H9 (cell line): ENCODE results near the gene KCNMA1. TPM values are rescaled to one million over a fixed set of nuclear protein-coding genes. Genes with fewer than 3 reads are reported as not detected.

ENCODE experiments used
- DNase-seq: peaks from one replicate; pipeline ENCODE4 v3.0.0-alpha.2; 2017
- H2AFZ ChIP-seq: one replicate; pipeline ENCODE4 v1.6.1; 2013; ENCODE audit warnings: mild to moderate bottlenecking, low read length, control low read depth, moderate library complexity
- H2AK5ac ChIP-seq: 2 replicates; pipeline ENCODE4 v1.6.1; 2013; ENCODE audit warnings: low read length, control low read depth, mixed read lengths; ENCODE audit not compliant: insufficient read length
- H2BK120ac ChIP-seq: one replicate; pipeline ENCODE4 v1.6.1; 2013; ENCODE audit warnings: low read depth, mild to moderate bottlenecking, low read length, control low read depth, inconsistent platforms; ENCODE audit not compliant: poor library complexity, severe bottlenecking
- H2BK12ac ChIP-seq: 2 replicates; pipeline ENCODE4 v1.6.1; 2013; ENCODE audit warnings: low read length, control low read depth, mixed read lengths, low read depth; ENCODE audit not compliant: insufficient read length
- H2BK15ac ChIP-seq: 2 replicates; pipeline ENCODE4 v1.6.1; 2013; ENCODE audit warnings: low read depth, low read length, control low read depth
- H2BK20ac ChIP-seq: one replicate; pipeline ENCODE4 v1.6.1; 2013; ENCODE audit warnings: low read depth, mild to moderate bottlenecking, low read length, control low read depth, inconsistent platforms; ENCODE audit not compliant: poor library complexity, severe bottlenecking
- H2BK5ac ChIP-seq: 2 replicates; pipeline ENCODE4 v1.6.1; 2013; ENCODE audit warnings: low read length, control low read depth, mixed read lengths; ENCODE audit not compliant: insufficient read length
- H3K14ac ChIP-seq: 2 replicates; pipeline ENCODE4 v1.6.1; 2013; ENCODE audit warnings: low read length, control low read depth; ENCODE audit not compliant: insufficient read depth
- H3K18ac ChIP-seq: 2 replicates; pipeline ENCODE4 v1.6.1; 2013; ENCODE audit warnings: low read depth, mild to moderate bottlenecking, mixed read lengths, low read length, control low read depth; ENCODE audit not compliant: insufficient read length
- H3K23ac ChIP-seq: 2 replicates; pipeline ENCODE4 v1.6.1; 2013; ENCODE audit warnings: low read length, control low read depth, mixed read lengths, low read depth; ENCODE audit not compliant: insufficient read length
- H3K23me2 ChIP-seq: 2 replicates; pipeline ENCODE4 v1.6.1; 2013; ENCODE audit warnings: low read depth, mild to moderate bottlenecking, mixed read lengths, low read length, control low read depth; ENCODE audit not compliant: insufficient read length, poor library complexity, severe bottlenecking
- H3K27ac ChIP-seq: 2 replicates; pipeline ENCODE4 v1.5.1; 2013; ENCODE audit warnings: low read length, control low read depth, mixed read lengths, low read depth; ENCODE audit not compliant: insufficient read length
- H3K27me3 ChIP-seq: 2 replicates; pipeline ENCODE4 v1.6.1; 2013; ENCODE audit warnings: low read length, control low read depth, inconsistent platforms; ENCODE audit not compliant: insufficient read depth
- H3K4ac ChIP-seq: 2 replicates; pipeline ENCODE4 v1.6.1; 2013; ENCODE audit warnings: low read depth, mild to moderate bottlenecking, control low read depth, inconsistent platforms, low read length, moderate library complexity
- H3K4me1 ChIP-seq: 2 replicates; pipeline ENCODE4 v1.6.1; 2013; ENCODE audit warnings: low read length, control low read depth, inconsistent platforms; ENCODE audit not compliant: insufficient read depth
- H3K4me2 ChIP-seq: 2 replicates; pipeline ENCODE4 v1.6.1; 2013; ENCODE audit warnings: low read length, control low read depth, mixed read lengths; ENCODE audit not compliant: insufficient read length, insufficient read depth
- H3K56ac ChIP-seq: 2 replicates; pipeline ENCODE4 v1.6.1; 2013; ENCODE audit warnings: low read depth, mild to moderate bottlenecking, mixed read lengths, low read length, control low read depth; ENCODE audit not compliant: insufficient read length
- H3K79me1 ChIP-seq: 2 replicates; pipeline ENCODE4 v1.6.1; 2013; ENCODE audit warnings: low read depth, mild to moderate bottlenecking, moderate library complexity, low read length, control low read depth, inconsistent platforms; ENCODE audit not compliant: insufficient read depth, poor library complexity, severe bottlenecking
- H3K79me2 ChIP-seq: 2 replicates; pipeline ENCODE4 v1.6.1; 2013; ENCODE audit warnings: low read length, control low read depth, inconsistent platforms; ENCODE audit not compliant: insufficient read depth
- H3K9ac ChIP-seq: 2 replicates; pipeline ENCODE4 v1.6.1; 2013; ENCODE audit warnings: low read length, control low read depth, mixed read lengths; ENCODE audit not compliant: insufficient read length; ENCODE audit errors: extremely low read depth
- H3K9me3 ChIP-seq: one replicate; pipeline ENCODE4 v1.6.1; 2013; ENCODE audit warnings: low read depth, low read length, inconsistent platforms; ENCODE audit not compliant: control insufficient read depth
- H3T11ph ChIP-seq: one replicate; pipeline ENCODE4 v1.6.1; 2013; ENCODE audit warnings: mild to moderate bottlenecking, low read length, control low read depth, inconsistent platforms
- H4K20me1 ChIP-seq: one replicate; pipeline ENCODE4 v1.6.1; 2013; ENCODE audit not compliant: control insufficient read depth, insufficient read length, insufficient read depth
- H4K5ac ChIP-seq: 2 replicates; pipeline ENCODE4 v1.6.1; 2013; ENCODE audit warnings: low read depth, mild to moderate bottlenecking, mixed read lengths, low read length, control low read depth; ENCODE audit not compliant: insufficient read length
- H4K8ac ChIP-seq: replicated peaks from 2 replicates; pipeline ENCODE4 v1.6.1; 2013; ENCODE audit warnings: low read length, control low read depth, mixed read lengths, low read depth; ENCODE audit not compliant: insufficient read length
- H4K91ac ChIP-seq: 2 replicates; pipeline ENCODE4 v1.6.1; 2013; ENCODE audit warnings: low read depth, mild to moderate bottlenecking, moderate library complexity, mixed read lengths, low read length, control low read depth; ENCODE audit not compliant: insufficient read length
- H3K27ac Mint-ChIP-seq, 3 experiments: 2 replicates in 2 of 3; 3 replicates in 1 of 3; pipeline ENCODE4 v1.8.0; 2020 to 2021; ENCODE audit warnings: mixed read lengths in 3 of 3, mild to moderate bottlenecking in 1 of 3, moderate library complexity in 1 of 3
- H3K27me3 Mint-ChIP-seq: 2 replicates; pipeline ENCODE4 v1.8.0; 2021; ENCODE audit warnings: low read depth, mild to moderate bottlenecking, moderate library complexity, mixed read lengths
- H3K36me3 Mint-ChIP-seq, 3 experiments: 2 replicates in 2 of 3; 3 replicates in 1 of 3; pipeline ENCODE4 v1.8.0; 2020 to 2021; ENCODE audit warnings: low read depth in 3 of 3, mixed read lengths in 3 of 3; ENCODE audit not compliant: insufficient read depth in 1 of 3
- H3K4me1 Mint-ChIP-seq, 2 experiments: 2 replicates each; pipeline ENCODE4 v1.8.0; 2020; ENCODE audit warnings: mixed read lengths in 2 of 2
- H3K4me3 Mint-ChIP-seq, 2 experiments: 2 replicates in 1 of 2; 3 replicates in 1 of 2; pipeline ENCODE4 v1.8.0; 2020 to 2021; ENCODE audit warnings: mild to moderate bottlenecking in 2 of 2, mixed read lengths in 2 of 2, moderate library complexity in 1 of 2
- H3K9me3 Mint-ChIP-seq, 2 experiments: 2 replicates in 1 of 2; 3 replicates in 1 of 2; pipeline ENCODE4 v1.8.0; 2020; ENCODE audit warnings: mild to moderate bottlenecking in 2 of 2, mixed read lengths in 2 of 2, moderate library complexity in 1 of 2
- WGBS: extraction: QIAGEN DNeasy Blood & Tissue Kit; methylation state at CpG from one replicate; pipeline ENCODE4 v1.1.7; 2013; ENCODE audit warnings: missing lambda C conversion rate, low lambda C conversion rate, mixed read lengths; ENCODE audit not compliant: insufficient read length; ENCODE audit errors: extremely low coverage; 5-methylcytosine and 5-hydroxymethylcytosine counted together
- total RNA-seq: library from RNA; stranded (reverse); gene quantifications from 2 replicates; pipeline ENCODE4 v1.2.1, GENCODE V29; 2021
- TF ChIP-seq, protein P1 (sequence below): fragments of 200-600 bp; sonication (generic); conservative IDR thresholded peaks from 3 replicates; pipeline ENCODE4 v1.8.0; 2021; ENCODE audit warnings: antibody characterized with exemption, mild to moderate bottlenecking

Gene KCNMA1
- total RNA-seq, 1 experiment from 2014 or later = 2.0 TPM

DNA sequence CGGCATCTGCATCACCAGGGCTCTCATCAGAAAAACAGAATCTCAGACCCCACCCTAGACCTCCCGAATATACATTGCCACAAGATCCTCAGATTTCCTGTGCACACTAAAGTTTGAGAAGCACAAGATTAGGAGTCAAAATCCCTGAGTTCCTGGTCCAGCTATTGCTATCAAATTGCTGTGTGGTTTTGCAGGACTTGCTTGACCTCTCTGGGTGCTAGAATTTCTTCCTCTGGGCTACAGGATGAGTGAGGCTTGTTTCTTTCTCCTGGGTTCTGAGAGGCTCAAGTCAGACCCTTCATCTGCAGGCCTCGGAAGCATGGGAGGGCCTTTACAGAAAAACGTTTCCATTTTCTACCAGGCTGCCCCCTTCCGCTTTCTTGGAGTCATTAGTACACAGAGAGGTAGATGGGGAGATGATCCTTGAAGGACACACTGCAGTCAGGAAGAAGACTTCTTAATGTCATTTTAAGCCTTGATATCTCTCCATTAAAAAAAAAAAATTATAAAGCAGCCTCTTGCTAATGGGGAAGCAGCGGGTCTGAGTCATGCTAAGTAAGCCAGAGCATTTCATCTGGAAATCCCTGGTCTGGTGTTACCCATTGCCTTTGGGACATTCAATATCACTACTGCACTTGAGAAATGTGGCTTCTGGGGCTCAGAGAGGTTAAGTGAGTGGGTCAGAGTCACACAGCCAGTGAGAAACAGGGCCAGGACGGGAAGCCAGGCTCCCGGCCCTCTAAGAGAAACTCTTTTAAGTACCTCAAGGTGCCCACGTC is 173.5 kb downstream of the KCNMA1 start:
- Histone ChIP-seq H4K20me1 (no peaks in the 10 kb centered on the region), H3K18ac (no peak overlapping the region), H3K14ac (no peak overlapping the region), H3K4me1 (peaks cover 3% of the 10 kb centered on the region; the same call in 1 of the 2 replicates), H3K23me2 (no peaks in the 10 kb centered on the region), H3K9me3 (no peaks in the 10 kb centered on the region), H2AK5ac (no peak overlapping the region), H3K27me3 (no peaks in the 10 kb centered on the region), H3K79me2 (no peaks in the 10 kb centered on the region), H3K9ac (no peak overlapping the region), H4K91ac (no peak overlapping the region), H4K8ac (no peak overlapping the region), H4K5ac (no peak overlapping the region), H3K56ac (no peak overlapping the region), H2BK120ac (no peak overlapping the region), H3T11ph (no peak overlapping the region), H2BK15ac (no peak overlapping the region), H2BK5ac (no peak overlapping the region), H2AFZ (no peak overlapping the region), H2BK12ac (no peak overlapping the region), H3K4ac (no peak overlapping the region), H3K4me2 (no peak overlapping the region), H3K79me1 (no peaks in the 10 kb centered on the region), H3K27ac (no peak overlapping the region), H3K23ac (no peak overlapping the region), H2BK20ac (no peak overlapping the region)
- DNase-seq = no peak
- Mint-ChIP-seq H3K36me3 (no peaks in the 10 kb centered on the region), H3K27me3 (no peaks in the 10 kb centered on the region), H3K27ac (no peak overlapping the region), H3K9me3 (no peaks in the 10 kb centered on the region), H3K4me1 (peaks cover 7 to 9% of the 10 kb centered on the region in 2 experiments), H3K4me3 (no peak overlapping the region)
- TF ChIP-seq, protein P1, sequence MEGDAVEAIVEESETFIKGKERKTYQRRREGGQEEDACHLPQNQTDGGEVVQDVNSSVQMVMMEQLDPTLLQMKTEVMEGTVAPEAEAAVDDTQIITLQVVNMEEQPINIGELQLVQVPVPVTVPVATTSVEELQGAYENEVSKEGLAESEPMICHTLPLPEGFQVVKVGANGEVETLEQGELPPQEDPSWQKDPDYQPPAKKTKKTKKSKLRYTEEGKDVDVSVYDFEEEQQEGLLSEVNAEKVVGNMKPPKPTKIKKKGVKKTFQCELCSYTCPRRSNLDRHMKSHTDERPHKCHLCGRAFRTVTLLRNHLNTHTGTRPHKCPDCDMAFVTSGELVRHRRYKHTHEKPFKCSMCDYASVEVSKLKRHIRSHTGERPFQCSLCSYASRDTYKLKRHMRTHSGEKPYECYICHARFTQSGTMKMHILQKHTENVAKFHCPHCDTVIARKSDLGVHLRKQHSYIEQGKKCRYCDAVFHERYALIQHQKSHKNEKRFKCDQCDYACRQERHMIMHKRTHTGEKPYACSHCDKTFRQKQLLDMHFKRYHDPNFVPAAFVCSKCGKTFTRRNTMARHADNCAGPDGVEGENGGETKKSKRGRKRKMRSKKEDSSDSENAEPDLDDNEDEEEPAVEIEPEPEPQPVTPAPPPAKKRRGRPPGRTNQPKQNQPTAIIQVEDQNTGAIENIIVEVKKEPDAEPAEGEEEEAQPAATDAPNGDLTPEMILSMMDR = no peak
- no CpG with 5 or more reads among the region's 9 CpGs for WGBS
